ENCODE measurements around the gene USP33.
"Not testable (repeated sequence)": the region's sequence is repeated elsewhere in the genome, so short reads cannot be mapped to it uniquely, and the experiment has no call there.

Gene USP33

DNA sequence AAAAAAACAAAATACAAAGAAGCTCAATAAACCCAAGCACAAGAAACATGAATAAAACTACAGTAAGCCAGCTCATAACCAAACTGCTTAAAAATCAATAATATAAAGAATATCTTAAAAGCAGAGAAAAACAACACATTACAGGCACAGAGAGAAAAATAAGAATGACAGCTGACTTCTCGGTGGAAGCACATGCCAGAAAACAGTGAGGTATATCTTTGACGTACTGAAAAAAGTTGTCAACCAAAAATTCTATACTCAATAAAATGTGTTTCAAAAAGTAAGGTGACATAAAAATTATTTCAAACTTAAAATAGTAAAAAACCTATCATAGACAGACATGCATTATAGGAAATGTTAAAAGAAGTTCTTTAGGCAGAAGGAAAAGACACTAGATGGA, 110.5 kb downstream of the USP33 start:
- Histone ChIP-seq H3K4me3 (replicated peaks; ENCODE audit: low read depth, low read length) (no peak overlapping the region), H3K36me3 (ENCODE audit: control insufficient read depth, insufficient read depth, low read length) (peaks cover 1% of the 10 kb centered on the region; the same call in 1 of the 2 replicates), H3K27me3 (replicated peaks; ENCODE audit: control insufficient read depth, insufficient read depth, low read length) (no peaks in the 10 kb centered on the region)
- TF ChIP-seq, protein P1, sequence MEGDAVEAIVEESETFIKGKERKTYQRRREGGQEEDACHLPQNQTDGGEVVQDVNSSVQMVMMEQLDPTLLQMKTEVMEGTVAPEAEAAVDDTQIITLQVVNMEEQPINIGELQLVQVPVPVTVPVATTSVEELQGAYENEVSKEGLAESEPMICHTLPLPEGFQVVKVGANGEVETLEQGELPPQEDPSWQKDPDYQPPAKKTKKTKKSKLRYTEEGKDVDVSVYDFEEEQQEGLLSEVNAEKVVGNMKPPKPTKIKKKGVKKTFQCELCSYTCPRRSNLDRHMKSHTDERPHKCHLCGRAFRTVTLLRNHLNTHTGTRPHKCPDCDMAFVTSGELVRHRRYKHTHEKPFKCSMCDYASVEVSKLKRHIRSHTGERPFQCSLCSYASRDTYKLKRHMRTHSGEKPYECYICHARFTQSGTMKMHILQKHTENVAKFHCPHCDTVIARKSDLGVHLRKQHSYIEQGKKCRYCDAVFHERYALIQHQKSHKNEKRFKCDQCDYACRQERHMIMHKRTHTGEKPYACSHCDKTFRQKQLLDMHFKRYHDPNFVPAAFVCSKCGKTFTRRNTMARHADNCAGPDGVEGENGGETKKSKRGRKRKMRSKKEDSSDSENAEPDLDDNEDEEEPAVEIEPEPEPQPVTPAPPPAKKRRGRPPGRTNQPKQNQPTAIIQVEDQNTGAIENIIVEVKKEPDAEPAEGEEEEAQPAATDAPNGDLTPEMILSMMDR (IDR thresholded peaks at IDR 0.05; ENCODE audit: insufficient read depth, low read length, poor library complexity, severe bottlenecking) = no peak
- DNase-seq (ENCODE audit: extremely low read depth, insufficient read length) = no peak

DNA sequence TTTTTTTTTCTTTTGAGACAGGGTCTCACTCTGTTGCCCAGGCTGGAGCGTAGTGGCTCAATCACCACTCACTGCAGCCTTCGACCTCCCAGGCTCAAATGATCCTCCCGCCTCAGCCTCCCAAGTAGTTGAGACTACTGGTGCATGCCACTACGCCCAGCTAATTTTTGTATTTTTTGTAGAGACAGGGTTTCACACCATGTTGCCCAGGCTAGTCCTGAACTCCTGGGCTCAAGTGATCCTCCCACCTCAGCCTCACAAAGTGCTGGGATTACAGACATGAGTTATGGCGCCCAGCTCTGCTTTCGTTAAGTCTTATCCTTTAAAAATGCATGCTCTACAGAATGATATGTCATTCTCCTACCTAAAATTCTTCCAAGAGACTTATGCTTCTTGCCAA, 113.4 kb downstream of the USP33 start:
- DNase-seq (ENCODE audit: extremely low read depth, insufficient read length); H3K27me3 ChIP-seq (replicated peaks; ENCODE audit: control insufficient read depth, insufficient read depth, low read length); H3K36me3 ChIP-seq (ENCODE audit: control insufficient read depth, insufficient read depth, low read length); H3K4me3 ChIP-seq (replicated peaks; ENCODE audit: low read depth, low read length): not testable (repeated sequence)
